DOHH2 (cell line): ENCODE results near the gene LCN15.

ENCODE experiments used
- H3F3A ChIP-seq: fragments of 200-600 bp; sonication (generic), shearing (Covaris generic); 2 replicates; pipeline ENCODE4 v1.6.0; 2016; ENCODE audit warnings: antibody characterized with exemption, mild to moderate bottlenecking; ENCODE audit not compliant: control insufficient read depth, insufficient read depth
- H3K27ac ChIP-seq: fragments of 200-600 bp; sonication (generic); 2 replicates; pipeline ENCODE4 v1.5.1; 2014; ENCODE audit warnings: low read depth, mild to moderate bottlenecking, low read length, moderate library complexity
- H3K27me3 ChIP-seq: fragments of 200-600 bp; sonication (generic); 2 replicates; pipeline ENCODE4 v1.6.1; 2014; ENCODE audit warnings: mild to moderate bottlenecking, low read length, mixed read lengths; ENCODE audit not compliant: control insufficient read depth
- H3K36me3 ChIP-seq: fragments of 200-600 bp; sonication (generic); 2 replicates; pipeline ENCODE4 v1.6.1; 2014; ENCODE audit warnings: mild to moderate bottlenecking, low read length, moderate library complexity, mixed read lengths; ENCODE audit not compliant: control insufficient read depth
- H3K4me1 ChIP-seq: fragments of 200-600 bp; sonication (generic); 2 replicates; pipeline ENCODE4 v1.6.1; 2014; ENCODE audit warnings: mild to moderate bottlenecking, low read length, mixed read lengths; ENCODE audit not compliant: control insufficient read depth
- H3K4me2 ChIP-seq: fragments of 200-600 bp; sonication (generic); 2 replicates; pipeline ENCODE4 v1.6.0; 2014; ENCODE audit warnings: mild to moderate bottlenecking, low read length, moderate library complexity
- H3K4me3 ChIP-seq: fragments of 200-600 bp; sonication (generic); 2 replicates; pipeline ENCODE4 v1.5.1; 2014; ENCODE audit warnings: mild to moderate bottlenecking, low read length, mixed read lengths
- H3K79me2 ChIP-seq: fragments of 200-600 bp; sonication (generic); 2 replicates; pipeline ENCODE4 v1.6.1; 2014; ENCODE audit warnings: mild to moderate bottlenecking, low read length, mixed read lengths; ENCODE audit not compliant: control insufficient read depth
- H3K9me2 ChIP-seq: fragments of 200-600 bp; sonication (generic); replicated peaks from 2 replicates; pipeline ENCODE4 v1.6.1; 2014; ENCODE audit warnings: mild to moderate bottlenecking, low read length, mixed read lengths; ENCODE audit not compliant: control insufficient read depth
- H3K9me3 ChIP-seq: fragments of 200-600 bp; sonication (generic); 2 replicates; pipeline ENCODE4 v1.6.1; 2014; ENCODE audit warnings: antibody characterized with exemption, low read length, mixed read lengths; ENCODE audit not compliant: control insufficient read depth, insufficient read depth
- H4K20me1 ChIP-seq: fragments of 200-600 bp; sonication (generic); 2 replicates; pipeline ENCODE4 v1.6.0; 2014; ENCODE audit warnings: low read depth, mild to moderate bottlenecking, antibody characterized with exemption, low read length, moderate library complexity; ENCODE audit not compliant: control insufficient read depth, insufficient read depth
- EZH2phosphoT487 ChIP-seq: fragments of 200-600 bp; sonication (generic); IDR thresholded peaks from 2 replicates; pipeline ENCODE4 v1.6.1; 2017; ENCODE audit warnings: borderline replicate concordance, mild to moderate bottlenecking, antibody characterized with exemption, low read length, moderate library complexity, mixed read lengths
- TF ChIP-seq, protein P1 (sequence below): fragments of 200-600 bp; sonication (generic); IDR thresholded peaks from one replicate; pipeline ENCODE4 v1.5.1; 2014; ENCODE audit warnings: antibody characterized with exemption, mild to moderate bottlenecking, low read depth, low read length; ENCODE audit not compliant: poor library complexity, severe bottlenecking

LCN15 gene

DNA sequence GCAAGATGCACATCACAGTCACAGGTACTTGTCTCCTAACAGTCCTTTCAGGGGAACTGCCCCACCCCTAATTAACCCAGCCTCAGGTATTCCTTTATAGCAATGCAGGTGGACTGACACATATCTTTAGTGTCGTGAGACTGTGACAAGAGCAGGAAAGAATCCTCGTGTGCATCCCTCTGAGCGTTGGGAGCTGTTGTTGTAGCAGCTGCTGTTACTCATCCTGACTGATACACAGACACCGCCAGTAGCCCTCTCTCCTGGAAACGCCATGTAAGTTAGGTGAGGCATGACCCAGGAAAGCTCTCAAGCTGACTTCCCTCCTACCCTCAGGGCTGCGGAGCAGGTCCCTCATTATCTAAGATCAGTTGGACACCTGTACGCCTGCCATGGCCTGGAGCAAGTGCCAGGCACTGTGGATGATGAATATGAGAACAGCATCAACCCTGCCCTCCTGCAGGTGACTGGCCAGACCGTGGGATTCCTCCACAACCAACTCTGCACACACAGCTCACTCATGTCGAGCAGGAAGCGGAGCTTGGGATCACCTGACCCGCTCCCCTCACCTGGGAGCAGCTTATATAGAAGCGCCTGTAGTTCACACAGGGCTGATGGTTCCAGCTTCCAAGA, 10.2 kb upstream of the LCN15 start:
- no peak overlapping the region for H3K4me3 ChIP-seq
- H3K27ac ChIP-seq = no peak overlapping the region
- H3K36me3 ChIP-seq = peaks cover 2% of the 10 kb centered on the region; the same call in 1 of the 2 replicates
- peaks cover 13% of the 10 kb centered on the region for H3K27me3 ChIP-seq
- no peaks in the 10 kb centered on the region for H3K9me2 ChIP-seq
- H3K4me1 ChIP-seq = peaks cover 13% of the 10 kb centered on the region
- peaks cover 14% of the 10 kb centered on the region; the same call in 1 of the 2 replicates for H3K9me3 ChIP-seq
- H3F3A ChIP-seq = no peaks in the 10 kb centered on the region
- no peak overlapping the region for H3K4me2 ChIP-seq
- no peak for TF ChIP-seq EZH2phosphoT487
- TF ChIP-seq, protein P1, sequence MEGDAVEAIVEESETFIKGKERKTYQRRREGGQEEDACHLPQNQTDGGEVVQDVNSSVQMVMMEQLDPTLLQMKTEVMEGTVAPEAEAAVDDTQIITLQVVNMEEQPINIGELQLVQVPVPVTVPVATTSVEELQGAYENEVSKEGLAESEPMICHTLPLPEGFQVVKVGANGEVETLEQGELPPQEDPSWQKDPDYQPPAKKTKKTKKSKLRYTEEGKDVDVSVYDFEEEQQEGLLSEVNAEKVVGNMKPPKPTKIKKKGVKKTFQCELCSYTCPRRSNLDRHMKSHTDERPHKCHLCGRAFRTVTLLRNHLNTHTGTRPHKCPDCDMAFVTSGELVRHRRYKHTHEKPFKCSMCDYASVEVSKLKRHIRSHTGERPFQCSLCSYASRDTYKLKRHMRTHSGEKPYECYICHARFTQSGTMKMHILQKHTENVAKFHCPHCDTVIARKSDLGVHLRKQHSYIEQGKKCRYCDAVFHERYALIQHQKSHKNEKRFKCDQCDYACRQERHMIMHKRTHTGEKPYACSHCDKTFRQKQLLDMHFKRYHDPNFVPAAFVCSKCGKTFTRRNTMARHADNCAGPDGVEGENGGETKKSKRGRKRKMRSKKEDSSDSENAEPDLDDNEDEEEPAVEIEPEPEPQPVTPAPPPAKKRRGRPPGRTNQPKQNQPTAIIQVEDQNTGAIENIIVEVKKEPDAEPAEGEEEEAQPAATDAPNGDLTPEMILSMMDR = no peak
- no peaks in the 10 kb centered on the region for H4K20me1 ChIP-seq
- H3K79me2 ChIP-seq = no peaks in the 10 kb centered on the region

GRCh38 chr9:136773386-136774044, 9.2 kb upstream of the LCN15 start:
- H3K4me1 ChIP-seq = peaks cover 17% of the 10 kb centered on the region
- peaks cover 14% of the 10 kb centered on the region; the same call in 1 of the 2 replicates for H3K9me3 ChIP-seq
- H3K9me2 ChIP-seq = no peaks in the 10 kb centered on the region
- H3K27ac ChIP-seq = no peak overlapping the region
- H4K20me1 ChIP-seq = no peaks in the 10 kb centered on the region
- H3K4me3 ChIP-seq = peak overlapping the region; percentile 36; the same call in 1 of the 2 replicates
- TF ChIP-seq, protein P1 = no peak
- no peak for TF ChIP-seq EZH2phosphoT487
- H3K27me3 ChIP-seq = peaks cover 13% of the 10 kb centered on the region
- H3K36me3 ChIP-seq = peaks cover 2% of the 10 kb centered on the region; the same call in 1 of the 2 replicates
- no peaks in the 10 kb centered on the region for H3K79me2 ChIP-seq
- H3F3A ChIP-seq = no peaks in the 10 kb centered on the region
- peak overlapping the region; percentile 45 for H3K4me2 ChIP-seq

GRCh38 chr9:136771907-136772415, 7.6 kb upstream of the LCN15 start:
- peaks cover 14% of the 10 kb centered on the region; the same call in 1 of the 2 replicates for H3K9me3 ChIP-seq
- H3K4me3 ChIP-seq = no peak overlapping the region
- TF ChIP-seq, protein P1 = no peak
- no peak for TF ChIP-seq EZH2phosphoT487
- no peak overlapping the region for H3K4me2 ChIP-seq
- H3K27me3 ChIP-seq = peaks cover 9% of the 10 kb centered on the region
- H3F3A ChIP-seq = peaks cover 12% of the 10 kb centered on the region
- peaks cover 2% of the 10 kb centered on the region; the same call in 1 of the 2 replicates for H3K36me3 ChIP-seq
- H4K20me1 ChIP-seq = no peaks in the 10 kb centered on the region
- no peak overlapping the region for H3K27ac ChIP-seq
- no peaks in the 10 kb centered on the region for H3K79me2 ChIP-seq
- H3K9me2 ChIP-seq = no peaks in the 10 kb centered on the region
- H3K4me1 ChIP-seq = peaks cover 33% of the 10 kb centered on the region
